NCI-H524 (cell line): Measurements from ENCODE around the gene RGN.
A peak's percentile ranks its signal among the peaks of the same experiment; 100 is the strongest.
"Not testable (repeated sequence)": the region's sequence is repeated elsewhere in the genome, so short reads cannot be mapped to it uniquely, and the experiment has no call there.

Source experiments
- DNase-seq, 2 experiments: peaks; one replicate each; lab custom pipeline; 2025; lab: John Stamatoyannopoulos, UW

Gene RGN

DNA sequence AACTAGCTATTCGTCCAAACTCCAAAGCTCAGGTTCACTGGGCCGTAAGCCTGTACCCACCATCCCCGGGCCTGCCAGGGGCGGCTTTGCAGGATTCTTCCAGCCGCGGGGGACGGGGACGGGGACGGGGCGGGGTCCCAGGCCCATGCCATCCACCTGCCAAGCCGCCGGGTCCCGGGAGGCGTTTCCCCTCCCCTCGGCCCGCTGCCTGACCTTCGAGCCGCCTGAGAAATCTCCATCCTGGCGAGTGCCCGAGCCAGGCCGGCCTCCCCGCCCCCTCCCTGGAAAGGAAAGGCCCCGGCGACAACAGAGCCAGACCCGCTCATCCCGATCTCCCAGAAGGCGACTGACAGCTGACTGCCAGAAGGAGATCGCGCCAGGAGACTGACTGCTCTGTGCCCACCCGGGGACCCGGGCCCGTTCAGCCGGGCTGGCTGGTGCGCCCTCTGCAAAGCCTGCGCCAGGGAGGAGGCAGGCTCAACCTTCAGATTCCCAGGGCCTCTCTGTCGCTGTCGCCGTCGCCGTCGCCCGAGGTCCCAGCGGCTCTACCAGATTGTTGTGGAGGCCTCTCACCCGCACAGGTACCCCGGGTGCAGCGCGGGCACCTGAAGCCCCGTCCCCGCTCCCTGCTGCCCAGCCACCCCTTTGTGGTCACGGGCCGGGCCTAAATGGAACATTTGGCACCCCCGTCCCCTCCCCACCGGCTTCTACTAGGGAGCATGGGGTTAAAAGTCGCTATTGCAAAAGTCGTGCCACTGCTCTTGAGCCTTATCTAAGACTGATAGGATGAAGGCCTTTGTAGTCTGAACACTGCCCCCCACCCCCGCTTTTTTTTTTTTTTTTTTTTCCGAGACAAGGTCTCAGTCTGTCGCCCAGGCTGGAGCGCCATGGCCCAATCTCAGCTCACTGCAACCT is at the start of gene RGN:
Gene RGN, plus strand, starts transcription at position 315 of the 915 bp plus-strand sequence. CDS start 2,702 bp downstream, outside the sequence.
- DNase-seq = no peak

DNA sequence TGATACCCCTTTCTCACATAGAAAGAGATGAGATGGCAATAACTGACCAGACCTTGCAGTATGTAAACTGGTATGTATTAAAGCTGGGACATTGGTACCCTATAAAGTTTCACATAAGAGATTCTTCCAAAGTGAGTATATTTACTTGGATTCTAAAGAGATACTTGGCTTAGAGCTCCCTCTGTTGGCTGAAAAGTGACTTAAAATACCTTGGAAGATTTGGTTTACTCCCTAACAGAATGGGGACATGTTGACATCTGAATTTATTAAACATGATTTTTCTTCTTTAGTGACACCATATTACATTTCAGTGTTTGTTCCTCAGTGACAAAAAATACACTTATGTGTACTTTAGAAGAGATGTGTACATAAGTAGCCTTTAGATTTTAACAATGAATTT is 47.9 kb upstream of the RGN start:
- DNase-seq = peak; percentile 53 to 79

DNA sequence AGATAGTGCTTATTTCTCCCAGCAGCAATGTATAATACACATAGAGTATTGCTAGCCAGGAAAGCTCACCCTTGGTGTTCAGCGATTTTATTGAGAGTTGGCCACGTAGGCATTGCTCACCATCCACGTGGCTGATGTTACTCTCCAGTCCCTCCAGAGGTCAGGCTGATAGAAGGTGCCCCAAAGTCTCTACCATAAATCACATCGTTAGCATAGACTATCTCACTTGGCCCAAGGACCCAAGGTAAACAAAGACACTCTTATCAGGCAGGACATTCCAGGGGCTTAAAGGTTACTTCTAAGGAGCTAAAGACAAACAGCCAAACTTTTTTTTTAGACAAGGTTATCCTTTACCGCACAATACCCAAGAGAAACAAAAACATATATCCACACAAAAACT is 30.3 kb upstream of the RGN start:
- no peak for DNase-seq

DNA sequence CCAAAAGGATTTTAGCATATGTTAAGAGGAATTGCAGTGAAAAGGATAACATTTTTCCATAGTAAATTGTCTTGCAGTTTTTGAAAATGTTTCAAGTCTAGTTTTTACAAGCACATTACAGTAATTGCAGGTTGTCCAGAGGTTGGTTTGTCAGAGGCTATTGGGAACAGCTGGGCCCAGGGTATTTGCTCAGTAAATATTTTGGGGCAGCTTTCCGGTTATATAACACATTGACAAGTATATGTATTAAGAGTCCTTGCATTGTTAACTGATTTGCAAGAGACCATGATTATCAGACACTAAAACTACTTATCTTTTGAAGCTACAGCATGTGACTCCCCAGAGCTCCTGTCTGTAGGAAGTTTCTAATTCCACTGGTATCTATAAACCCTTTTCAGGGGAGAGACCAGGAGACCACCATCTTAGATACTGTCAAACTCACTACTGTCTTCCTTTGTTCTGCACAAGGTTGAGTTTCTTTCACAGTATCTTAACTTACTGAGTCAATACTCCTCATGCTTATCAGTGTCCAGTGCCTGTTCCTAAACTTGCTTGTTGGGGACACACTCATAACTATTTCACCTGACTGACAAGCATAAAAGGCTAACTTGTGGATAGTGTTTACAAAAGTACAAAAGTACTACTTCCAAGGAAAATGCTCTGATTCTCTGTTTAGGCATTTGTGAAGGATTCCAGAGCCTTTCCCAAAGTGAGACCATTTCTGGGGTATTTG is 18.9 kb upstream of the RGN start:
- no peak for DNase-seq

DNA sequence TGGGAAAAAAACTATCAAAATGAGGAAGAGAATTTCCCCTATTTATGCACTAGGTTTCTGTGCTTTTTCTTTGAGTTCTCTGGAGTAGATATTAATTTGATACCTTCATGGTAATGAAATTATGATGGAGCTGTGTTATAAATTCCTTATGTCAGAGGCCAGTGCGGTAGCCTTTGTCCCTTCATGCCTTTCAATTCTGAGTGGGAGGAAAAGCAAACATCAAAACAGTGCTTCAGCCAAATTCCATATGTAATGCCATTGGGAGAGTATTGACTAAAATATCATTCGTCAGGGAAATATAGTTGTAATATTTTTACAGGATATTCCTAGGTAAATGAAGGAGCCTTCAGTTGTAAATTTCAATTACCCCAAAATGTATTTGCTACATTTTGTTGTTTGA is 17.5 kb upstream of the RGN start:
- no peak for DNase-seq

DNA sequence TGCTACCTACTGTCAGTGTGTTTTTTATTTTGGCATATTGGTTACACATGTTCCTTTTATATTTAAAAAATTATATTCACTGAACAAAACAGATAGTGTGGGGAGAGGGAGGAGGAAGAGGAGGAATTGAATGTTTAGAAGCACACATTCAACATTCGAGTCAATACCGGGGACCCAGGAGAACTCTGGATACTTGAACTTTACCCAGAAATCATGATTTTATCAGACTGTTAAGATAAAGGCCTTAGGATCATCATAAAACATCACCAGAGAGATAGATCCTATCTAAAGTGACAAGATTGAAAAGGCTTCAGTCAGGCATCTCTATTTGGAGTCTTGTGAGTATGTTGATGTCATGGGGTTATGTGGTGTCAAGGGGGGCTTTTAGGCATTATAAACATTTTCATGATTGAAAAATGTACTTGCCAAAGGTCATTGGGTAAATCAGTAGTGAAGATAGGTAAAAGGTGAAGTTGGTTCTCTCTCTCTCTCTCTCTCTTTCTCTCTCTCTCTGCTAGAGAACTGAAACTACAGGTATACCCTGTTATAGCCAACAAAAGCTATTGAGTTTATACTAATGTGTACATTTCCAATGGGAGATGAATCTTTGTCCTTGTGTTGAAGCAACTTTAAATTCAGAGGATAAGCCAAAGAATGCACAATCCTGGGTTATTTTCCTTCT is 16.9 kb upstream of the RGN start:
- no peak for DNase-seq

DNA sequence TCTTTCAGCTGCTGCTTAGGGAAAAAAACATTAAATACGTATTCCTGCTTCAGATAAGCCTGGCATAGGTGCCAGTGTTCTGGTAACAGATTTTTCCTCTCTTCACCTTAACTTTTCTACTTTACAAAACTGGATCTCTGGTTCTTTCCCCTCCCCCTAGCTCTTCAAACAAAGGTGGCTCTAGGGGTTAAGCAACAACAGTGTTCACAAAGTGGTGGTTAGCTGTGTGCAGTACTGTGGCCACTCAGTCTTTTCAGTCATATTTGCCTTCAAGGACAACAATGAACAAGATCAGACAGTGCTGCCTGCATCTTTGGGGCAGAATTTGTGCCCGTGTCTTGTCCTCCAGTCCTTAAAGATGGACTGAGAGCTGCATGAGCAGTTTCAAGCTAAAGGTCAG is 15.1 kb upstream of the RGN start:
- no peak for DNase-seq

DNA sequence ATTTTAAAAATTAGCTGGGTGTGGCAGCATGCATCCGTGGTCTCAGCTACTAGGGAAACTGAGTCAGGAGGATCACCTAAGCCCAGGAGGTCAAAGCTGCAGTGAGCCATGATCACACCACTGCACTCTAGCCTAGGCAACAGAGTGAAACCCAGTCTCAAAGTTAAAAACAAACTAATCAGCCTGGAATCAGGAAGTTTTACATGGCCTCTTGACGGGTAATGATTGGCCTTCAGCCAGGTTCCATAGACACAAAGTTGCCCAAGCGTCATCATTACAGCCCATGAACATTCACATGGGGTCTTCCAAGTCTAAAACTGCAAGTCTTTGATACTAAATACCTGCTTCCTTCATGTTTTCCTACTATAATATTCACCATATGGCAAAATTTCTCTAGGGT is 10.0 kb upstream of the RGN start:
- no peak for DNase-seq

DNA sequence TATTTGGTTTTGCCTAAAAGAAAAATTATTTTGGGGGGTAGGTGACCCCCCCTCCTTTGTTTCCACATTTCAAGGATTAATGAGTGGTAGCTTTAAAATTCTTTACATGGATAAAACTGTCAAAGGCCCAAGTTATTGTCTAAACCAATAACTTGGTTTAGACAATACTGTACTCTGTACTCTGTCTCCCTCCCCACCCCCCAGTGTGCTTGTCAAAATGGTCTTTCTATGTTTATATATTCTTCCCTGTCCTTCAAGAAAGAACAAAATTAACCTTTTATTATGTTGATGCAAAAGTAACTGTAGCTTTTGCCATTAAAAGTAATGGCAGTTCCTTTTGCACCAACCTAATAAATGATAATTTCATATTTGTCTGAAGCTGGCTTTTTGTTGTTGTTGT is 9.5 kb upstream of the RGN start:
- no peak for DNase-seq

DNA sequence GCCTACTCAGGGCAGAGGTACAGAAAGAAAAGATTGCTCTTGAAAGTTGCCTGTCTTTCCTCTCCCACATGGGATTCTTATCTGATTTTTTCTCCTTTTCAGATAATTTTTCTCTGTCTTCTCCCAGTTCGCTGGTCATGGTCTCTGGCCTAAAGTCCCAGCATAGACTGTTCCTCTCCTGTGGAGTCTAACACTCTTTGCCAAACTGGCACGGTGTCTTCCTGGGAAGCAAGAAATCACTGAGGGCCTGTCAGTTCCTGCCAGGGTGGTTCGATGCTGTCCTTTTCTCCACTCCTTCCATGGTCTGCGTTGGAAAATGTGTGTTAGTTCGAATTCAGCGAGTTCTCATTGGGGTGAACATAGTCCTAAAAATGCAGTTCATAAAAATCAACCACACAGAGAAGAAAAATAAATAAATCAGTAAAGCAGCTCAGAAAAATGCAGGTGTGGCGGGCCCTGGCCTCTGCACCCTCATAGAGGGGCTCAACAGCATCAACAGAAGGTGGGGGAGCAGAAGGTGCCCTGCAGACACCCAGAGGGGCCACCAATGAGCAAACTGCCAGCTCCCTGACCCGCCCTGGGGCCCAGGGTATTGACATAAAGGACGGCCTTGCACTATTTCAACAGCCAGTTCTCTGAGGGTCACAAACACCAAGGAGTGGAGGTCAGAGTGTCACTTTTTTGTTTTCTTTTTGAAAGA is 2.1 kb downstream of the RGN start:
- no peak for DNase-seq

DNA sequence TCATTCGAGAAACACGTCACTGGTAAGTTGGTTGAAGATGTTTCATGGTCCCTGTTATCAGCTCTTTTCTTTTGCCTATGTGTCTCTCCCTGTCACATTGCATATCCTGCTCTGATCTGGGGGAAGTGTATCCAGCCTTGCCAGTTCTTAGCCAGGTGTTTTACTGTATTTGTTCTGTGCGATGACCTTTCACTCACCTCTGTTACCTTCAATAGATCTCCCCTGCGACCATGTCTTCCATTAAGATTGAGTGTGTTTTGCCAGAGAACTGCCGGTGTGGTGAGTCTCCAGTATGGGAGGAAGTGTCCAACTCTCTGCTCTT is 2.6 kb downstream of the RGN start:
- DNase-seq = no peak

DNA sequence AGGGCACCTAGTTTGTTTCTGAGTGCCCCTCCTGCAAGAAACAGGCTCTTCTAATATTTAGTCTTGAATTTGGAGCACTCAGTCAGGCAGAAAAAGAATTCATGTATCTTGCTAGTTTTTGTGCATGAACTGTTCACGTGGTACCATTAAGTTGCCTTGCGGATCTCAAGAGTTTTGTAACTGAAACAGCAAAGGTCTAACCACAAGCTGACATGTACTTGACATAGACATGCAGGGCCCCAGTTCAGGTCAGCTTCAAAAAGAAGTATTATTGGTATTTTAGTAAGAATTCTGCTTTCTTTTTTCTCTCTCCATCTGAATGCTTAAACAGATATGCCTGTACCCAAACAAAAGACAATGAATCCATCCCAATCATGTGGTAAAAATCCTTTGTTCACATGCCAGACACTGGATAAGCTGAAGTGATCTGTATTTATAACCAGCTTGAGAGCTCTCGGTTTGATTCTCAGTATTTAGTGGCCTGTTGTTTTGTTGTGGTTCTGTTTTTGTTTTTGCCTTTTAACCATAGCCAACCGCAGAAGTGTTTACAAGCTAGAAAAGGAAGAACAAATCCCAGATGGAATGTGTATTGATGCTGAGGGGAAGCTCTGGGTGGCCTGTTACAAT is 13.0 kb downstream of the RGN start:
- no peak for DNase-seq

DNA sequence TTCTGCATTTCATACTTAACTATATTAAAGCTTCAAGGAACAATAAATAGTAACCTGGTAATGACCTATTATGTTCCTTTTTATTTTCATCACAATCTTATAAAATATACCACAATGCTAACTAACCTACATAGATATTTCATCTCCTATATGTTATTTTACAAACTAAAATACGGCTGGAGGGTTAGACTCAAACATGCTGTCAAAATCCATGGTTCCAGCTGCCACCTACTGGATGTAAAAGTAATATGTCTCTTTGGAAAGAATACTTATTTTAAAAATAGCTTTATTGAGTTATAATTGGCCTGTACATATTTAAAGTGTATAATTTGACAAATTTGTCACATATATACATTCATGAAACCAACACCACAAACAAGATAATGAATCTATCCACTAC is 15.0 kb downstream of the RGN start:
- DNase-seq = peak in 1 of 2 experiments; percentile 35

DNA sequence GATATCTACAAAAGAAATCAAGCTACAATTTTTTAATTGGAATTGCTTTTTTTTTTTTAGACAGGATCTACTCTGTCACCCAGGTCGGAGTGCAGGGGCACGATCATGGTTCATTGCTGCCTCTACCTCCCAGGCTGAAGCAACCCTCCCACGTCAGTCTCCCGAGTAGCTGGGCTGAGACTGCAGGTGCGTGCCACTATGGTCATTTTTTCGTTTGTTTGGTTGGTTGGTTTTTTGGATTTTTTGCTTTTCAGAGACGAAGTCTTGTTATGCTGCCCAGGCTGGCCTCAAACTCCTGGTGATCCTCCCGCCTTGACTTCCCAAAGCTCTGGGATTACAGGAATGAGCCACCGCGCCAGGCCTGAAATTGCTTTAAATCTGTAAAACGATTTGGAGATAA is 15.6 kb downstream of the RGN start:
- no peak for DNase-seq

DNA sequence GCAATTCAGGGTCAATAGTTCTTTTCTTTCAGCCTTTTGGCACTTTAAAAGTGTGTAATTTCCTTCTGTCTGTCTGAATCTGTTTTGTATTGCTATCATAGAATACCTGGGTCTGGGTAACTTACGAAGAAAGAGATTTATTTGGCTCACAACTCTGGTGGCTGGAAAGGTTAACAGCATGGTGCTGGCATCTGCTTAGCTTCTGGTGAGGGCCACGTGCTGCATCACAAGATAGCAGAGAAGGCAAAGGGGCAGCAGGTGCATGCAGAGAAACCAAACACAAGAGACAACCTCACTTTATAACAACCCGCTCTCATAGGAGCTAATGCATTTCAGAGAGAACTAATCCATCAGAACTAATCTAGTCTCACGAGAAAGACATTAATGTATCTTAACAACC is 18.8 kb downstream of the RGN start:
- DNase-seq = peak; percentile 68 to 85

DNA sequence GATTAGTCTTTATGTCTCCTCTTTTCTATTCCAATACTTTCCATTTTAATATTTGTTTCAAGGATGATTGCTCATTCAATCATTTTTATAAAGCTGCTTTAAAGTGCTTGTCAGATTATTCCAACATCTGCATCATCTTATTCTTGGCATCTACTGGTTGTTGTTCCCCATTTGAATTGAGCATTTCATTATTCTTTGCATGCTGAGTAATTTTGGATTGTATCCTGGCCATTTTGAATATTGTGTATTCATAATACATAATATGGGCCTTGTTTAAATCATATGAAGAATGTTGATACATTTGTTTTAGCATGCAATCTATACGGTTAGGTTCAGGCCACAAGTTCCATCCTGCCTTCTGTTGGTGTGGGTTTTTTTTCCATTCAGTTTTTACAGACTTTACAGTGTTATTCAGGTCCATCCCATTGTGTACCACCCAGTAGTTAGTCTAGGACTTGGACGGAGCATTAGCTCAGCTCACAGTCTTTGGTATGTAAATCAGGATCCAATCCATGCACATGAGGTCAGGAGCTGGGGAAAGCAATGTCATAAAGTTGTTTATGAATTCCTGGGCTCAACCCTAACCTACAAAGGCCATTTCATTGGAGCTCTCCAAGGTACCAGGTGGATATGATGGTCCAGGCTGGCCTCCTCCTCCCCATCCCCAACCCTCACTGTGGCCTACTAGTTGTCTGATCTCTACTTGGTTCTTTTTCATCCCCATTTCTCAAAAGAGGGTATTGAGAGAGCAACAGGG is 20.3 kb downstream of the RGN start:
- no peak for DNase-seq

DNA sequence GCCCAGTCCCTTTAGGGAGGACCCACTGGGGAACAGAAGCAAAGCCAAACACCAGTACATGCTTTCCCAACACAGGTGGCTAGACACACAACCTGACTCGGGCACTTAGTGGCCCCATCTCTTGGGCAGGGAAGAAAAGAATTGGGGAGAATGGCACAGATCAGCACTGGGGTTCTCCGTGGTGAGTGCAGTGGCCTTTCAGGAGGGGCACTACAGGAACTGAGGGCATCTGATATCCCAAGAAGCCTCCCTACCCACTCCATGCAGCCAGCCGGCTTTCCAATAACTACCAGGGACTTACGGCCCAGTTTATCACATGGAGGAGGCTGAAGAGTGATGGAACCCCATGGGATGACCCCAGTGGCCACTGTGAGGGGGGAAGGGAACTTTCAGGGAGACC is 23.0 kb downstream of the RGN start:
- DNase-seq = no peak

DNA sequence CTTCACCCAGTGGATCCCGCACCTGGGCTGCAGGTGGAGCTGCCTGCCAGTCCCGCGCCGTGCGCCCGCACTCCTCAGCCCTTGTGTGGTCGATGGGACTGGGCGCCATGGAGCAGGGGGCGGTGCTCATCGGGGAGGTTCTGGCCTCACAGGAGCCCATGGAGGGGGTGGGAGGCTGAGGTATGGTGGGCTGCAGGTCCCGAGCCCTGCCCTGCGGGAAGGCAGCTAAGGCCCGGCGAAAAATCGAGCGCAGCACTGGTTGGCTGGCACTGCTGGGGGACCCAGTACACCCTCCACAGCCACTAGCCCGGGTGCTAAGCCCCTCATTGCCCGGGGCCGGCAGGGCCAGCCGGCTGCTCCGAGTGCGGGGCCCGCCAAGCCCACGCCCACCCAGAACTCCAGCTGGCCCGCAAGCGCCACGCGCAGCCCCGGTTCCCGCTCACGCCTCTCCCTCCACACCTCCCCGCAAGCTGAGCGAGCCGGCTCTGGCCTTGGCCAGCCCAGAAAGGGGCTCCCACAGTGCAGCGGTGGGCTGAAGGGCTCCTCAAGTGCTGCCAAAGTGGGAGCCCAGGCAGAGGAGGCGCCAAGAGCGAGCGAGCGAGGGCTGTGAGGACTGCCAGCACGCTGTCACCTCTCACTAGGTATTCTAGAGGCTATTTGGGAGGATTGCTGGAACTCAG is 32.8 kb downstream of the RGN start:
- DNase-seq = not testable (repeated sequence)

DNA sequence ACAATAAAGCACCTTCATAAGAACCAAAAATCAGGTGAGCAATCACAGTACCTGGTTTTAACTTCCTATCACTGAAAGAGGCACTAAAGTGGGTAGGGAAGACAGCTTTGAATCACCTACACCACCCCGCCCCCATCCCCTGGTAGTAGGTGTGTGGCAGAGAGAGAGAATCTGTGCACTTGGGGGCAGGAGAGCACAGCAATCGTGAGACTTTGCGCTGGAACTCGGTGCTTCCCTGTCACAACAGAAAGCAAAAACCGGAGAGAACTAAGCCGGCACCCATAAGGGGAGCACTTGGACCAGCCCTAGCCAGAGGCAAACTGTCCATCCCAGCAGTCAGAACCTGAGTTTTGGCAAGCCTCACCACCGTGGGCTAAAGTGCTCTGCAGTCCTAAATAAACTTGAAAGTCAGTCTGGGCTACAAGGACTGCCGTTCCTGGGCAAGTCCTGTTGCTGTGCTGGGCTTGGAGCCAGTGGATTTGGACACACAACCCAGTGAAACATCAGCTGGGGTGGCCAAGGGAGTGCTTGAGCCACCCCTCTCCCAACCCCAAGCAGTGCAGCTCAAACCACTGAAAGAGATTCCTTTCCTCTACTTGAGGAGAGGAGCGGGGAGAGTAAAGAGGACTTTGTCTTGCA is 34.2 kb downstream of the RGN start:
- DNase-seq = peak in 1 of 2 experiments; percentile 17

DNA sequence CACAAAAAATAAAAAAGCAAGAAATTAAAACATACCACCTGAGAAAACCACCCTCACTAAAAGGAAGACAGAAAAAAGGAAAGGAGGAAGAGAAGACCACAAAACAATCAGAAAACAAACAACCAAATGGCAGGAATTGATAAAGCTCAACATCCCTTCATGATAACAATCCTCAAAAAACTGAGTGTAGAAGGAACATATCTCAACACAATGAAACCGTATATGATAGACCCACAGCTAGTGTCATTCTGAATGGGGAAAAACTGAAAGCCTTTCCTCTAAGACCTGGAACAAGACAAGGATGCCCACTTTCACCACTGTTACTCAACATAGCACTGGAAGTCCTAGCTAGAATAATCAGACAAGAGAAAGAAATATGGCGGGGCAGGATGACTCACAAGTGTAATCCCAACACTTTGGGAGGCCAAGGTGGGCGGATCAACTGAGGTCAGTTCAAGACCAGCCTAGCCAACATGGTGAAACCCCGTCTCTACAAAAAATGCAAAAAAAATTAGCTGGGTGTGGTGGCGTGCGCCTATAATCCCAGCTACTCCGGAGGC is 38.4 kb downstream of the RGN start:
- DNase-seq = not testable (repeated sequence)
